ENCODE data around the gene TSPAN18.

TSPAN18 gene

GRCh38 chr11:44873537-44873936 lies 146.8 kb downstream of the TSPAN18 start:
- no peak for DNase-seq

GRCh38 chr11:44874284-44874683 lies 147.5 kb downstream of the TSPAN18 start:
- DNase-seq = no peak

DNA sequence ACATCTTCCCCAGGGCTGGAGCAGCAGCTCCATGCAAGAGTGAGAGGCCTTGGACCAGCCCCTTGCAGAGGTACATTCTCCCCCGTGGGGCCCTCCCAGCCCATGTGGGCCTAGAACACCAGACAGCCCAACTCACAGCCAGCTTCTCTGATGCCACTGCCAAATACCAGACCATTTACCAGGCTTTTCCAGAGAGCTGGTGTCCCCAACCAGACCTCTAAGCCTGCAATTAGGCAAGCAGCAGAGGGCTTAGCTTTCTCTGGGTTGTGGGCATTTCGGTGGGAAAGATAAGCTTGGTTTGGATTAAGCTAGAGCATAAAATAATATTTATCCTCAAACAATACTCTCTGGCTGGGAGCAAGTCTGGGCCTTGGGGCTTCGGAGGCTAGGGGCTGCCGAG lies 148.3 kb downstream of the TSPAN18 start:
- no peak for DNase-seq

GRCh38 chr11:44876194-44876723 lies 149.5 kb downstream of the TSPAN18 start:
- DNase-seq = no peak

- no peak for DNase-seq
These were observed 150.1 kb downstream of the TSPAN18 start for GRCh38 chr11:44876906-44877305.

GRCh38 chr11:44877571-44878497 lies 151.1 kb downstream of the TSPAN18 start:
- peak; percentile 47 for DNase-seq

DNA sequence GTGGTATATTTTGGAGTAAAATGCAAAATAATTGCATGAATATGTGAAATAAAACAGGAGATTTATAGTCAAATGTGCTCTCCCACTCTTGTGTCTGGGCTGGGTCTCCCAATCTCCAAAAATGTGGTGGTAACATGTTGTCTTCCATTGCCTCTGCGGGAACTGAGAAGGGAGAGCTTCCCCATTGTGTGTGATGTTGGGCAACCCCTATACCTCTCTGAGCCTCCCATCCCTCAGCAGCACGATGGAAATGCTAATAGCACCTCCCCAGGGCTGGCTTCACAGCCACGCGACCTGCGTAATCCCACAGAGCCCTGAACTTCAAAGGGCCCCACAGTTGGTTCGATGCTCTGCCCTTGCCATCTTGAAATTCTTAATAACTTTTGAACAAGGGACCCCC lies 151.9 kb downstream of the TSPAN18 start:
- DNase-seq = no peak

DNA sequence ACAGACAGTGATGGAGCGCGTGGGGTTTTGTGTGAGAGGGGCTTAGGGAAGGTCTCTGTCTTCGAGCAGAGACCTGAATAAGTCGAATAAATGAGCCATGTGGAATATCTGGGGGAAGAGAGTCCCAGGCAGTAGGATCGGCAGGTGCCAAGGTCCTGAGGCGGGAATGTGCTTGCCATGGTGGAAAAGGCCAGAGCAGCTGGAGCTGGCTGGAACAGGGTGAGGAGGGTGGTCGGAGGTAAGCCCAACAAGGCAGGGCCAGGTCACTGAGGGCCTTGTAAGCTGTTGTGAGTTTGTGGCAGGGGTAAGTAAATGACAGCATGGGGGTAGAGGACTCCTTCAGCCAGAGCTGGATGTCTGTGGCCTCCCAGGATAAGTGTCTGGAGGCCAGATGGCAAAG lies 152.7 kb downstream of the TSPAN18 start:
- no peak for DNase-seq

DNA sequence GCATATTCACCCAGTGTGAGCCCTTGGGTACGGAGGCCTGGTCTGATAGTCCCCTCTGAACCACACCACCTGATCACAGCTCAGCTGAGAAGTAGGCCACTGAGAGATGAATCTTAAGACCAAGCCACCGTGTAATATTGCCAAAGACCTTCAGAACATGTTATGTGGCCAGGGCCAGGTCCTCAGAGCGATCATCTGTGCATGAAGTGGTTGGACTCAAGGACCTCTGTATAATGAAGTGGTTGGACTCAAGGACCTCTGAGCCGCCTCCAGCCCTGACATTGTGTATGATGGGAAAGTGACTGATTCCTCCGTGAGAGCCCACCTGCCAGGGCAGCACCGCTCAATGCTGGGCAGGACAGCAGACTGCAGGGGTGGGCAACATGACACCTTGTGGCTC lies 153.7 kb downstream of the TSPAN18 start:
- no peak for DNase-seq

- DNase-seq = no peak
These were observed 154.2 kb downstream of the TSPAN18 start for GRCh38 chr11:44880953-44881352.

DNA sequence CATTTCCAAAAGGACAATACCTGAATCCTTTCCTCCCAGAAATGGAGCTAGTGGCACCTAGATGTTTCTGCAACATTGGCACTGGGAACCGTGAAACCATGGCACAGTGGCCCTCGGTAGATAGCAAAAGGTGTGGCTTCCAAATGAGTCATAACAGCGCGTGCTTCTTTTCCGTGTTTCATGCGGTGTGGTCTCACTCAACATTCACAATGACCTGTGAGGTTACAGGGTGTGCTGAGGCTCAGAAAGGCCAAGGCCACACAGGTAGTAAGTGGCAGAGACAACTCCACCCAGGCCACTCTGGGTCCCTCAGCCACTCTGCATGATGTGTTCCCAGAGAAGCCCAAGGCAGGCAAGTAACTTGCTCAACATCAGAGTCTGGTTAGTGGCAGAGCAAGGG lies 156.5 kb downstream of the TSPAN18 start:
- no peak for DNase-seq

- DNase-seq = no peak
These were observed 157.3 kb downstream of the TSPAN18 start for GRCh38 chr11:44884056-44884455.

- no peak for DNase-seq
These were observed 158.5 kb downstream of the TSPAN18 start for GRCh38 chr11:44885065-44885810.

DNA sequence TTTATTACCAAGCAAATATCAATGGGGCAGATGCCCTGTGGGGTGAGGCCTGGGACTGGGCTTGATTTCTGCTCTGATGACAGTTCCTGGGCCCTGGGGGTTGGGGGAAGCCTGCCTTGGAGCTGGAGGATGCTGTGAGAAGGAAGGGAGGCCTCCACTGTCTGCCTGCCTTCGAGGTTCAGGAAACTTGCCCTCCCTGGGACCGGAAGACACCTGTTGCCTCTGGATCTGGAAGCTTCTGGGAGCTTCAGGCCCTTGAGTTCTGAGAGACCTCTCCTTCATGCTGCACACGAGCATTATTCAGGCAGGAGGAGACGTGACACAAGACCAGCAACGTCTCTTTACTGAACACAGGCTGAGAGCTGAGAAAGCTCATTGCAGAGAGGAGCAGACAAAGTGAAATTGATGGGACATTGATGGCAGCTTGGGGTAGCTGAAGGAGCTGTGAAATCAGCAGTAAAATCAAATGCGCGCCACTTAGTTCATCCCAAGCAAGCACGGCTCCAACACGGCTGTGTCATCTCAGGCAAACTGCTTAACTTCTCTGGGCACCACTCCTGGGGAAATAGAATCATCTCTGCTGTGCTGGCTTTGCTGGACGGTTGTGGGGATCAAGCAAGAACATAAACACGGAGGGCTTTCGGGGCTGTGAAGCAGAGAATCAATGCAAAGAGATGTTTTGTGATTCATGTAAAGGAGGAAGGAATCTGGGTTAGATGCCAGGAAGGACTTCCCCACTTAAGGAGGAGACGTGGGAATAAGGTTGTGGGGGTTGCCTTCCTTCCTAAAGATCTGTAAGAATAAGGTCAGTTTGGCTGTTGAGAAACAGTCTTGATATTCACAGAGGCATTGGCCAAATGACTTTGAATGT lies 159.4 kb downstream of the TSPAN18 start:
- DNase-seq = no peak

GRCh38 chr11:44886790-44887140 lies 160.0 kb downstream of the TSPAN18 start:
- DNase-seq = peak; percentile 61

DNA sequence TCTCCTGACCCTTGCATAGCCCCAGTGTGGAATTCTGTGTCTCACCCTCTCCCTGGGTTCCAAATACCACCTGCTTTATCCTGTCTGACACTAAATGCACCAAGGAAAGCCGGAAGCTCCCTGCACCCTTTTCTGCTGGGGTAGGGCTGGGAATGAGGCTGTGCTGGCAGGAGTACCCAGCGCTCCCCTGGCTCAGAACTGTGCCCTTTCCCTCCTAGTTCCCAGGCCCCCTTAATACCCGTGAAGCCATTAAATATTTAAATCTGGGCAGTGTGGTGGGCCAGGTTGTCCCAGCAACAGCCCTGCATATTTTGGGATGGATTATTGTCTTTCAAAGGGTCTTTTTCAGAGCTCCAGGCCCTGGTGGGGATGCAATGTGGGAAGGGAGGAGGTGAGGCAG lies 160.9 kb downstream of the TSPAN18 start:
- no peak for DNase-seq

GRCh38 chr11:44889266-44889665 lies 162.5 kb downstream of the TSPAN18 start:
- no peak for DNase-seq

DNA sequence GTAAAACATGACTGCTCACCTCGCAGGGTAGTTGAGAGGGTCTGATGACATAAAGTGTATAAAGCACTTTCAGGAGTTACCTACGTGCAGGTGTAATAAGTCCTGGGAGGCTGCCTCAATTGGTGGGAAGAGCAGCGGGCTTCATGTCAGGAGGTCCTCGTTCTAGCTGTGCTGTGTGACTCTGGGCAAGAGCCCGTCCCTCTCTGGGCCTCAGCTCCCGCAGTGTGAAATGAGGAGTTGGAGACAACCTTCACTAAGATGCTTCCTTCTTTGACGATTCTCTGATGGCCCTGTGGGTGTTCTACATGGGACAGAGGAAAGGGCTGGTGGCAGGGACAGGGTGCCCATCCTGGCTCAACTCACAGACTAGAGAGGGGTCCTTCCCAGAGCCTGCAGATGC lies 166.1 kb downstream of the TSPAN18 start:
- no peak for DNase-seq

DNA sequence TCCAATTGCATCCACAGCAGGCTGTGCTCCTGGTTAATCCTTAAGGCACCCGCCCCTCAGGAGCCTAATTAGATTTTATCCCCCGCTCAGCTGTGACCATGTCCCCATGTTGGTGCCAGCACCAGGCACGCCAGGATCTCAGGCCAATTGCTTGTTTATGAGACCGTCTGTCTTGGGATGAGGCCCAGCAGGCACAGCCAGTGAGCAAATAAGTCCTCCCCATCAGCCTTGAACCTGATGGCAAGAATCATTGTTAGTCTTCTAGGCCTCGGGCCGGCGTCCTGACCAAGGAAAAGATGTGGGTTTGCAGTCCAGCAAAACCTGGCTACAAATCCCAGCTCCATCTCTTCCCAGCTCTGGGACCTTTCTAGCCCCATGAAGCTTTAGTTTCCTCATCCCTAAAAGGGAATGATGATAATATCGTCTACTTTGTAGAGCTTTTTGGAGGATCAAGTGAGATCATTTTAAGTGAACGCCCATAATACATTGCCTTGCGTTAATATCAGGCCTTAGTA lies 166.6 kb downstream of the TSPAN18 start:
- peak; percentile 63 for DNase-seq

GRCh38 chr11:44893846-44894617 lies 167.3 kb downstream of the TSPAN18 start:
- peak; percentile 79 for DNase-seq

DNA sequence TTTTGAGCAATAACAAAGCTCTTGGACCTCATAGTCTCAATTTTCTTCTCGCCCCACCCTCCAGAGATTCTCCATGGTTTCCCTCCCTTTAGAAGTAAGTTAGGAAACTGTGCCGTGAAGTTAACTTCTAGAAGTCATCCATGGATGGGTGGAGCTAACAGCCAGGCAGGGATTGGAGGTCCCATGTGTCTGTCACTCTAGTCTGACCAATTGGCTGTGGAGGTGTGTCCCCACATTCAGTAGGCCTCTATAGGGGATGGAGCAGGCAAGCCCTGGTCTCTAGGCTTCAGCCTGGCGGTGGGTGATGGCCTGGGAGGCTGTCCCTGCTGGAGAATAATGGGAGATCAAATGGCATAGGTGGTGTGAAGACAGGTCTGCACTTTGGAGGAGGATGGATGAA lies 173.2 kb downstream of the TSPAN18 start:
- DNase-seq = peak; percentile 52

GRCh38 chr11:44901120-44901633 lies 174.4 kb downstream of the TSPAN18 start:
- no peak for DNase-seq

Measured in femur (tissue), 1 donor.